ENCODE measurements around the gene DENND5B.
"Not testable (repeated sequence)": the region's sequence is repeated elsewhere in the genome, so short reads cannot be mapped to it uniquely, and the experiment has no call there.

The DENND5B gene

GRCh38 chr12:31507966-31508365, 83.0 kb downstream of the DENND5B start:
- no peaks in the 10 kb centered on the region for H3K4me1 Mint-ChIP-seq
- no peak overlapping the region for H3K27ac Mint-ChIP-seq (ENCODE audit: low read depth)
- no peaks in the 10 kb centered on the region for H3K27me3 Mint-ChIP-seq
- DNase-seq (ENCODE audit: low spot score in 2 of 2) (no peak), ATAC-seq (replicated peaks; ENCODE audit: extremely low read depth, poor library complexity, severe bottlenecking) (no peak)
- H3K36me3 Mint-ChIP-seq (ENCODE audit: insufficient read depth) = no peaks in the 10 kb centered on the region
- no peak overlapping the region for H3K4me3 Mint-ChIP-seq
- peaks cover 4% of the 10 kb centered on the region for H3K9me3 Mint-ChIP-seq

GRCh38 chr12:31506515-31507306, 84.2 kb downstream of the DENND5B start:
- Mint-ChIP-seq H3K27ac (ENCODE audit: low read depth) (no peak overlapping the region), H3K9me3 (peaks cover 4% of the 10 kb centered on the region), H3K36me3 (ENCODE audit: insufficient read depth) (no peaks in the 10 kb centered on the region), H3K4me3 (no peak overlapping the region), H3K27me3 (no peaks in the 10 kb centered on the region), H3K4me1 (no peaks in the 10 kb centered on the region)
- ATAC-seq (replicated peaks; ENCODE audit: extremely low read depth, poor library complexity, severe bottlenecking) (no peak), DNase-seq (ENCODE audit: low spot score in 2 of 2) (no peak)

GRCh38 chr12:31504625-31505222, 86.2 kb downstream of the DENND5B start:
- no peak for DNase-seq (ENCODE audit: low spot score in 2 of 2)
- H3K36me3 Mint-ChIP-seq (ENCODE audit: insufficient read depth) = no peaks in the 10 kb centered on the region
- H3K27ac Mint-ChIP-seq (ENCODE audit: low read depth) = no peak overlapping the region
- peaks cover 4% of the 10 kb centered on the region for H3K9me3 Mint-ChIP-seq
- no peak overlapping the region for H3K4me3 Mint-ChIP-seq
- H3K27me3 Mint-ChIP-seq = no peaks in the 10 kb centered on the region
- no peaks in the 10 kb centered on the region for H3K4me1 Mint-ChIP-seq
- no peak for ATAC-seq (replicated peaks; ENCODE audit: extremely low read depth, poor library complexity, severe bottlenecking)

DNA sequence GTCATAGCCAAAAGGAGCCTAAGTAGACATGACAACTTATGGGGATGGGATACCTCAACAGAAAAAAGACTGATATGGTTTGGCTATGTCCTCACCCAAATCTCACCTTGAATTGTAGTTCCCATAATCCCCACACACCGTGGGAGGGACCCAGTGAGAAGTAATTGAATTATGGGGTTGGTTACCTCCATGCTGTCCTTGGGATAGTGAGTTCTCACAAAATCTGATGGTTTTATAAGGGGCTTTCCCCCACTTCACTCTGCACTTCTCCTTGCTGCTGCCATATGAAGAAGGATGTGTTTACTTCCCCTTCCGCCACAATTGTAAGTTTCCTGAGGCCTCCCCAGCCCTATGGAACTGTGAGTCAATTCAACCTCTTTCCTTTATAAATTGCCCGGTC, 89.9 kb downstream of the DENND5B start:
- not testable (repeated sequence) for ATAC-seq (replicated peaks; ENCODE audit: extremely low read depth, poor library complexity, severe bottlenecking); H3K27me3 Mint-ChIP-seq; H3K9me3 Mint-ChIP-seq; H3K4me3 Mint-ChIP-seq; H3K4me1 Mint-ChIP-seq; H3K27ac Mint-ChIP-seq (ENCODE audit: low read depth); H3K36me3 Mint-ChIP-seq (ENCODE audit: insufficient read depth); DNase-seq (ENCODE audit: low spot score in 2 of 2)

DNA sequence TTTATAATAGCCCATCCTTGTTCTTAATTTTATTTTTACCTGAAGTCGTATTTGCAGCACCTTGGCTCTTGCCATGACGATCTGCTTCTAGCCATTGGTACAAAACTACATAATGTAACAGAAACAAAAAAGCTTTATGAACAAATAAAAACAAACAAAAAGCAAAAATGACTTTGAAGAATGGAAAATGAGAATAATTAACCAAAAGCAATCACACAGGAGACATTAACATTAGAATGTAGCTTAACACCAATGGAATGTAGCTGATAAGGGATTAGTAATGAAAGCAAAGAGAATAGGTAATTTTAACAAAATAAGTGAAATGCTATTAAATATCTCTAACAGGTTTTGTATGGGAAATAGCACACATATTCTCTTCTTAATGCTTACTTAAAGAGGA, 91.4 kb downstream of the DENND5B start:
- H3K4me3 Mint-ChIP-seq = no peak overlapping the region
- peaks cover 2% of the 10 kb centered on the region for H3K9me3 Mint-ChIP-seq
- ATAC-seq (replicated peaks; ENCODE audit: extremely low read depth, poor library complexity, severe bottlenecking) (no peak), DNase-seq (ENCODE audit: low spot score in 2 of 2) (no peak)
- H3K27me3 Mint-ChIP-seq = peaks cover 7% of the 10 kb centered on the region
- no peak overlapping the region for H3K27ac Mint-ChIP-seq (ENCODE audit: low read depth)
- H3K4me1 Mint-ChIP-seq = no peaks in the 10 kb centered on the region
- no peaks in the 10 kb centered on the region for H3K36me3 Mint-ChIP-seq (ENCODE audit: insufficient read depth)

DNA sequence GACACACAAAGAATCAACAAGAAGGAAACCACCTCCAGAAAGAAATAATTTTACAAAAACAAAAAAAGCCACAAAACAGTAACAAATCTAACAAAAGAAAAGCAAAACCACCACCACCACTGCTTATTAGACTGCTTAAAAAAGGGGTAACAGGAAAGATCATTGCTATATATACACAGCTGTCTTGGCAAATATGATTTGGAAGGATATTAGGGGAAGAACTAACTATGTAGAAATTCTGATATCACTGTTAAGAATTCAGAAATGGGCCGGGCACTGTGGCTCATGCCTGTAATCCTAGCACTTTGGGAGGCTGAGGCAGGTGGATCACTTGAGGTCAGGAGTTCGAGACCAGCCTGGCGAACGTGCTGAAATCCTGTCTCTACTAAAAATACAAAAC, 92.5 kb downstream of the DENND5B start:
- H3K27me3 Mint-ChIP-seq = peaks cover 19% of the 10 kb centered on the region
- H3K27ac Mint-ChIP-seq (ENCODE audit: low read depth) = no peak overlapping the region
- peaks cover 2% of the 10 kb centered on the region for H3K36me3 Mint-ChIP-seq (ENCODE audit: insufficient read depth)
- DNase-seq (ENCODE audit: low spot score in 2 of 2) (no peak), ATAC-seq (replicated peaks; ENCODE audit: extremely low read depth, poor library complexity, severe bottlenecking) (no peak)
- H3K4me3 Mint-ChIP-seq = no peak overlapping the region
- no peaks in the 10 kb centered on the region for H3K4me1 Mint-ChIP-seq
- H3K9me3 Mint-ChIP-seq = no peaks in the 10 kb centered on the region

- Mint-ChIP-seq H3K9me3 (no peaks in the 10 kb centered on the region), H3K36me3 (ENCODE audit: insufficient read depth) (peaks cover 2% of the 10 kb centered on the region), H3K4me1 (no peaks in the 10 kb centered on the region), H3K4me3 (no peak overlapping the region), H3K27ac (ENCODE audit: low read depth) (no peak overlapping the region), H3K27me3 (peaks cover 20% of the 10 kb centered on the region)
- no peak for DNase-seq (ENCODE audit: low spot score in 2 of 2)
- ATAC-seq (replicated peaks; ENCODE audit: extremely low read depth, poor library complexity, severe bottlenecking) = no peak
Measured at GRCh38 chr12:31496257-31496656, 94.7 kb downstream of the DENND5B start.

GRCh38 chr12:31494455-31494854, 96.5 kb downstream of the DENND5B start:
- Mint-ChIP-seq H3K27me3 (peaks cover 38% of the 10 kb centered on the region), H3K27ac (ENCODE audit: low read depth) (no peak overlapping the region), H3K4me1 (no peaks in the 10 kb centered on the region), H3K9me3 (no peaks in the 10 kb centered on the region), H3K36me3 (ENCODE audit: insufficient read depth) (peaks cover 2% of the 10 kb centered on the region), H3K4me3 (no peak overlapping the region)
- ATAC-seq (replicated peaks; ENCODE audit: extremely low read depth, poor library complexity, severe bottlenecking) (no peak), DNase-seq (ENCODE audit: low spot score in 2 of 2) (no peak)

DNA sequence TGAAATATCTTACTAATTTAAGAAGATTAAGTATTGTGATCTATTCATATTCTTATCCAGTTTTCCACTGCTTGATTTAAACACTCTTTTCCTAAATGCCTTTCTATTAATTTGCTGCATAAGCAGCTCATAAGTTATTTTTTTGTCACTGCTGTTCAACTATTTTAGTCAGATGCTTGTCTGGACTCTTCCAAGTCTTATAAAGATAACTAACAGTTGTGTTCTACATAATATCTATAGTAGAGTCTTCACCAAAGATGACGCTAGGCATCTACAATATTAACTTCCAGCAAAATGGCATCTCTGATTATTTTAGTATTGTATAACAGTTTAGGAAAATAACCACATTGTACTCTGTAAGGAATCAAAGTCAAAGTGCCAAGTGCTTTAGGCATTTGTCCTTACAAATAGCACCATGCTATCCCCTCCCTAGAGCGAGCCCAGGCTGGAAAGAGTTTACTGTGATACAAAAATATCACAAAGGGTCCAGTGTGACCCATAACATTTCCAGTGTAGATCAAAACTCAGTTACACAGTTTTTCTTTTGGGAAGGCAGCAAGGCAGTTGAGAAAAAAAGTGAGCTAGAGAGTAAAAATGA, 98.2 kb downstream of the DENND5B start:
- no peak overlapping the region for H3K4me3 Mint-ChIP-seq

GRCh38 chr12:31491841-31492598, 98.9 kb downstream of the DENND5B start:
- Mint-ChIP-seq H3K27ac (ENCODE audit: low read depth) (no peak overlapping the region), H3K4me1 (no peaks in the 10 kb centered on the region), H3K27me3 (peaks cover 49% of the 10 kb centered on the region), H3K9me3 (no peaks in the 10 kb centered on the region), H3K36me3 (ENCODE audit: insufficient read depth) (peaks cover 2% of the 10 kb centered on the region), H3K4me3 (no peak overlapping the region)
- no peak for DNase-seq (ENCODE audit: low spot score in 2 of 2)
- no peak for ATAC-seq (replicated peaks; ENCODE audit: extremely low read depth, poor library complexity, severe bottlenecking)

More for the DNA sequence above, 98.2 kb downstream of the DENND5B start:
- H3K36me3 Mint-ChIP-seq (ENCODE audit: insufficient read depth) = peaks cover 2% of the 10 kb centered on the region
- no peaks in the 10 kb centered on the region for H3K4me1 Mint-ChIP-seq
- no peaks in the 10 kb centered on the region for H3K9me3 Mint-ChIP-seq
- DNase-seq (ENCODE audit: low spot score in 2 of 2) = no peak
- H3K27ac Mint-ChIP-seq (ENCODE audit: low read depth) = no peak overlapping the region
- peaks cover 49% of the 10 kb centered on the region for H3K27me3 Mint-ChIP-seq
- ATAC-seq (replicated peaks; ENCODE audit: extremely low read depth, poor library complexity, severe bottlenecking) = no peak

DNA sequence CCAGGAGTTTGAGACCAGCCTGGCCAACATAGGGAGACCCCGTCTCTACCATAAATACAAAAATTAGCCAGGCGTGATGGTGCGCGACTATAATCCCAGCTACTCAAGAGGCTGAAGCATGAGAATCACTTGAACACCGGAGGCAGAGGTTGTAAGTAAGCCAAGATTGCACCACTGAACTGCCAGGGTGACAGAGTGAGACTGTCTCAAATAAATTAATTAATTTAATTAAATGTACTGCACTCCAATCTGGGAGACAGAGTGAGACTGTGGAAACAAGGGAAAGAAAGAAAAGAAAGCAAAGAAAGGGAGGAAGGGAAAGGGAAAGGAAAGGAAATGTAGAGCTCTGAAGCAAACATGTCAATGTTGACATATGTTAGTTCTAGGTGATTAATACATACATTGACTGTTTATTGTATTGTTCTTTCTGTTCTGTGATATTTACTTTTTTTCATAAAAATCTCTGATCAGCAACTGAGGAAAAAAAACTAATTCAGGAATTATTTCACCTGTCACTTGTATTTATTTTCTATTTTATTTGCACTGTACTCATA, 99.6 kb downstream of the DENND5B start:
- DNase-seq (ENCODE audit: low spot score in 2 of 2) = no peak
- Mint-ChIP-seq H3K27me3 (peaks cover 49% of the 10 kb centered on the region), H3K27ac (ENCODE audit: low read depth) (no peak overlapping the region), H3K36me3 (ENCODE audit: insufficient read depth) (peaks cover 2% of the 10 kb centered on the region), H3K9me3 (no peaks in the 10 kb centered on the region), H3K4me3 (no peak overlapping the region), H3K4me1 (no peaks in the 10 kb centered on the region)
- no peak for ATAC-seq (replicated peaks; ENCODE audit: extremely low read depth, poor library complexity, severe bottlenecking)

- Mint-ChIP-seq H3K36me3 (ENCODE audit: insufficient read depth) (peaks cover under 1% of the 10 kb centered on the region), H3K9me3 (no peaks in the 10 kb centered on the region), H3K27ac (ENCODE audit: low read depth) (no peak overlapping the region), H3K27me3 (peaks cover 35% of the 10 kb centered on the region), H3K4me1 (no peaks in the 10 kb centered on the region), H3K4me3 (no peak overlapping the region)
- DNase-seq (ENCODE audit: low spot score in 2 of 2) (no peak), ATAC-seq (replicated peaks; ENCODE audit: extremely low read depth, poor library complexity, severe bottlenecking) (no peak)
Measured at GRCh38 chr12:31488737-31489338, 102.1 kb downstream of the DENND5B start.
